Stimulated activated naive CD8-positive, alpha-beta T cell treated with anti-CD3 and anti-CD28 coated beads, Interleukin-15, Interleukin-2, amounts not matched to agents 100 ng/mL and 50 ng/mL, for 24 hours (primary cell): ENCODE measurements around the gene PPP1R16B.

Experiments
- H3K27ac Mint-ChIP-seq: one replicate; pipeline ENCODE4 v1.8.0; 2021; ENCODE audit warnings: mild to moderate bottlenecking, mixed read lengths
- H3K27me3 Mint-ChIP-seq: one replicate; pipeline ENCODE4 v1.8.0; 2021; ENCODE audit warnings: mixed read lengths
- H3K36me3 Mint-ChIP-seq: one replicate; pipeline ENCODE4 v1.8.0; 2021; ENCODE audit warnings: low read depth, mixed read lengths
- H3K4me1 Mint-ChIP-seq: one replicate; pipeline ENCODE4 v1.8.0; 2021; ENCODE audit warnings: low read depth, mixed read lengths
- H3K4me3 Mint-ChIP-seq: one replicate; pipeline ENCODE4 v1.8.0; 2021; ENCODE audit warnings: mild to moderate bottlenecking, mixed read lengths
- H3K9me3 Mint-ChIP-seq: one replicate; pipeline ENCODE4 v1.8.0; 2021; ENCODE audit warnings: mixed read lengths

Gene PPP1R16B

DNA sequence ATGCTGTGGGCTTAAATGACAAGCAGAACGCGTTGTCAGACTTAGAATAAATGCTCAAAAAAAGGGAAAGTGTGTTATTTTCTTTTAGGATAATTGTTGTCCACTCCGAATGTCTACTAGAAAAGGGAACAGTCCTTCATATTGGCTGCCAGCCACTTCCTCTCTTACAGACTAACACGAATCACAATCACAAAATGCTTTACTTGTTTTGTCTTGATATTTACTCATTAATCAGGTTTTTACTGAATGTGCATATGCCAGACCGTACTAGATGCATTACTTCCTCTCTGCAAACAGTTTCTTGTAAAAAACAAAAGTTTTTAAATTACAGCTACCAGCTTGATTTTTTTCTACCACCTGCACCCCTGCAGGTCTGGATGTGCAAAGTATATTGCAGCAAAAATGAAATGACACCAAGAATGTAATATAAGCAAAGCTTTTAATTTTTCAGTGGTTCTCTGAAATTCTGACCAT is 157.5 kb downstream of the PPP1R16B start:
- H3K36me3 Mint-ChIP-seq, result peaks cover 27% of the 10 kb centered on the region
- H3K4me3 Mint-ChIP-seq, result peak overlapping the region; percentile 95
- no peaks in the 10 kb centered on the region for H3K27me3 Mint-ChIP-seq
- H3K4me1 Mint-ChIP-seq, result peaks cover 35% of the 10 kb centered on the region
- H3K27ac Mint-ChIP-seq, result peak overlapping the region; percentile 97
- no peaks in the 10 kb centered on the region for H3K9me3 Mint-ChIP-seq

GRCh38 chr20:38963745-38964144 is 158.2 kb downstream of the PPP1R16B start:
- Mint-ChIP-seq H3K27me3 (no peaks in the 10 kb centered on the region), H3K4me1 (peaks cover 35% of the 10 kb centered on the region), H3K9me3 (no peaks in the 10 kb centered on the region), H3K4me3 (peak overlapping the region; percentile 95), H3K36me3 (peaks cover 30% of the 10 kb centered on the region), H3K27ac (no peak overlapping the region)

- no peaks in the 10 kb centered on the region for H3K9me3 Mint-ChIP-seq
- peaks cover 35% of the 10 kb centered on the region for H3K4me1 Mint-ChIP-seq
- H3K36me3 Mint-ChIP-seq, result peaks cover 44% of the 10 kb centered on the region
- H3K27me3 Mint-ChIP-seq, result no peaks in the 10 kb centered on the region
- no peak overlapping the region for H3K27ac Mint-ChIP-seq
- H3K4me3 Mint-ChIP-seq, result no peak overlapping the region
Observed at GRCh38 chr20:38965264-38965663, 159.8 kb downstream of the PPP1R16B start.

DNA sequence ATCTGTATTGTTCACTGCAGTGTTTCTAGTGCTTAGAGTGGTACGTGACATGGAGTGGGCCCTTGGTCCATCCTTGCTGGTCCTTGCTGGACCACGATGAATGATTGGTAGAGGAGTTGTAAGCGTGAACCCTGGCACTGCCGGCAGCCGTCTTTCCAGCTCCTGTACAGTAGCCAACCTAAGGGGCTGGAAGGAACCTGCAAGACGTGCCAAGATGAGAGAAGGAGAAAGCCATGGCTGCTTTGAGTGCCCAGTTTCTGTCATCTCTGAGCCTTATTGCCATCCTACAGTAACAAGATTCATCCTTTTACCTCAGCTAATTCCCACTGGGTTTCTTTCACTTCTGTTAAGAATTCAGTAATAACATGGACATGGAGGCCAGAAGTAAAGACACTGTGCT is 162.6 kb downstream of the PPP1R16B start:
- Mint-ChIP-seq H3K36me3 (peaks cover 64% of the 10 kb centered on the region), H3K9me3 (no peaks in the 10 kb centered on the region), H3K4me3 (no peak overlapping the region), H3K4me1 (peaks cover 18% of the 10 kb centered on the region), H3K27me3 (no peaks in the 10 kb centered on the region), H3K27ac (no peak overlapping the region)

DNA sequence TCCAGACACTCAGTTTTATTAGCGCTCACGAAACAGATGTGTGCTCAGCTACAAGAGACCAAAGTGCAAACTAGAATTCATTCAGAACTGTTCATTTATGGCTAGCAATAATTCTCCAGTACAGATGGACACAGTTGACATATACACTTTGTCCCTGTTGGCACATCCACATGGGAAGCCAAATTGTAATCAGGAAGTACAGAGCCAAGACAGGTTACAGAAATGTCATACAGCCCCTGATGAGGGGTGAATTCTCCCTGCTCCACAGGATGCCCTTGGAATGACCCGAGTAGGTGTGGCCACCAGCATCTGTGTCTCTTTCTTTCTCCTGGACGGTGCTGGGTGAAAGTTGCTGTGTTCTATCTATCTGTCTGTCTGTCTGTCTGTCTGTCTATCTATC is 164.2 kb downstream of the PPP1R16B start:
- Mint-ChIP-seq H3K27ac (no peak overlapping the region), H3K4me3 (no peak overlapping the region), H3K9me3 (no peaks in the 10 kb centered on the region), H3K36me3 (peaks cover 70% of the 10 kb centered on the region), H3K27me3 (no peaks in the 10 kb centered on the region), H3K4me1 (peaks cover 5% of the 10 kb centered on the region)

DNA sequence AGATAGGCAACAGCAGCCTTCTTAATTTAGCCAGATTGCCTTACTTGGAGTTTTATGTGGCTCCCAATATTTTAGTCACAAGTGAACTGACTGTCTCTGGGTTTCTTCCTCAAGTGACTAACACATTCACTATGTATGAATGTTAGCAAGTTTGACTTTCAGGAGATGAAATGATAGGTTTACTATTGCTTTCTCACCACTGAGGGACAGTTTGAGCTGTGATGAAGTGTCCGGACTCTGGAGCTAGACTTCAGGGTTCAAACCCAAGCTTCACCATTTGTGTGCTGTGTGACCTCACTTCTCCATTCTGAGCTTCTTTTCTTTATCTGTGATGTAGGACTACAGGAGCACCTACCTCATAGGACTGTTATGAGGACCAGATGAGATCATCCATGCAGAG is 164.8 kb downstream of the PPP1R16B start:
- Mint-ChIP-seq H3K36me3 (peaks cover 70% of the 10 kb centered on the region), H3K27me3 (no peaks in the 10 kb centered on the region), H3K9me3 (no peaks in the 10 kb centered on the region), H3K4me1 (peaks cover 3% of the 10 kb centered on the region), H3K27ac (peak overlapping the region; percentile 27), H3K4me3 (no peak overlapping the region)
